Urinary bladder (tissue), 4 donors: ENCODE measurements around the gene MINDY2. TPM values are rescaled to one million over a fixed set of nuclear protein-coding genes. Genes with fewer than 3 reads are reported as not detected.

Experiments used
- DNase-seq: peaks from one replicate; pipeline ENCODE4 v3.0.0-alpha.2; 2015; ENCODE audit errors: extremely low spot score
- H3K27ac ChIP-seq: one replicate; pipeline ENCODE4 v1.5.1; 2013; ENCODE audit warnings: low read depth, mild to moderate bottlenecking, moderate library complexity
- H3K36me3 ChIP-seq: one replicate; pipeline ENCODE4 v1.6.1; 2013; ENCODE audit warnings: mild to moderate bottlenecking, moderate library complexity; ENCODE audit not compliant: insufficient read depth
- H3K4me1 ChIP-seq: one replicate; pipeline ENCODE4 v1.6.1; 2013; ENCODE audit warnings: mild to moderate bottlenecking, moderate library complexity; ENCODE audit not compliant: insufficient read depth
- H3K4me3 ChIP-seq: one replicate; pipeline ENCODE4 v1.5.1; 2013; ENCODE audit warnings: low read depth, low read length
- WGBS: extraction: QIAGEN DNeasy Blood & Tissue Kit; methylation state at CpG from one replicate; pipeline ENCODE4 v1.1.7; 2013; 5-methylcytosine and 5-hydroxymethylcytosine counted together
- polyA plus RNA-seq: library from polyadenylated mRNA; stranded (reverse); fragments of 200-250 nt; gene quantifications from one replicate; pipeline ENCODE4 v1.2.3, GENCODE V29; 2013
- total RNA-seq: library from RNA; depleted of rRNA; stranded (reverse); fragments of >200 nt; gene quantifications from one replicate; pipeline ENCODE4 v1.2.3, GENCODE V29; 2014
- donor health status: healthy with polysubstance abuse.
- donor health status: healthy.

The MINDY2 gene, protein sequence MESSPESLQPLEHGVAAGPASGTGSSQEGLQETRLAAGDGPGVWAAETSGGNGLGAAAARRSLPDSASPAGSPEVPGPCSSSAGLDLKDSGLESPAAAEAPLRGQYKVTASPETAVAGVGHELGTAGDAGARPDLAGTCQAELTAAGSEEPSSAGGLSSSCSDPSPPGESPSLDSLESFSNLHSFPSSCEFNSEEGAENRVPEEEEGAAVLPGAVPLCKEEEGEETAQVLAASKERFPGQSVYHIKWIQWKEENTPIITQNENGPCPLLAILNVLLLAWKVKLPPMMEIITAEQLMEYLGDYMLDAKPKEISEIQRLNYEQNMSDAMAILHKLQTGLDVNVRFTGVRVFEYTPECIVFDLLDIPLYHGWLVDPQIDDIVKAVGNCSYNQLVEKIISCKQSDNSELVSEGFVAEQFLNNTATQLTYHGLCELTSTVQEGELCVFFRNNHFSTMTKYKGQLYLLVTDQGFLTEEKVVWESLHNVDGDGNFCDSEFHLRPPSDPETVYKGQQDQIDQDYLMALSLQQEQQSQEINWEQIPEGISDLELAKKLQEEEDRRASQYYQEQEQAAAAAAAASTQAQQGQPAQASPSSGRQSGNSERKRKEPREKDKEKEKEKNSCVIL
- total RNA-seq (62.1 TPM), polyA plus RNA-seq (7.5 TPM)

DNA sequence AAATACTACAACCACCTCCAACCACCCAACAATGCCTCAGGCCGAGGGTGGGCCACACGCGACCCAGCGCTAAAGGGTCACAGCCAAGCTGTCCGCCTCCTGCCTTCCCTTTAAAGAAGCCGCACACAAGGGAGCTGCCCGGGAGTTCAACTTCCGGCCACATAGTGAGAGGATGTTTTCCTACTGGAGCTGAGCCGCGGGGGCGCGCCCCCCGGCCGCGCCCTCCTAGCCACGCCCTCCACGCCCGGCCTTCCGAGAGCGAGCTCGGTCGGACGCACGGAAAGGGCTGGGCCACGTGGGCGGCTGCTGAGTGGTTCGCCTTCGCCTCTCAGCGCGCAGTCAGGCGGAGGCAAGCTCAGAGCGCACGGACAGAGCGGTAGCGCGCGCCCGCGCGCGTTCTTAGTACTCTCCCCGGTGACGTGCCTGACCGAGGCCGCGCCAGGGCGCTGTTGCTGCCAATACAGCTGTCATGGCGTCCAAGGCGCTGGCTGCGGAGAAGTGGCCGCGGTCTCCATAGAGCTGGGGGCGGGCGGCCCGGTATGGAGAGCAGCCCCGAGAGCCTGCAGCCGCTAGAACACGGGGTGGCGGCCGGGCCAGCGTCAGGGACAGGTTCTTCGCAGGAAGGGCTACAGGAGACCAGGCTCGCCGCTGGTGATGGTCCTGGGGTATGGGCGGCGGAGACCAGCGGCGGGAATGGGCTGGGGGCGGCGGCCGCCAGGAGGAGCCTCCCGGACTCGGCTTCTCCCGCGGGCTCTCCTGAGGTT, at the start of gene MINDY2:
Gene MINDY2, plus strand, starts transcription at position 446 of the 764 bp plus-strand sequence. Its CDS starts 94 bp downstream, at position 540.
- Histone ChIP-seq H3K27ac (peak within 1 kb of the TSS; percentile 97), H3K4me3 (peak within 1 kb of the TSS; percentile 78), H3K4me1 (no peaks in the 10 kb centered on the region), H3K36me3 (no peaks in the 10 kb centered on the region)
- DNase-seq, result peak; percentile 95
- WGBS, result under 1% methylated on average over 75 of the region's 75 CpGs

- DNase-seq, result no peak
- WGBS, result 45% methylated on average over 1 of the region's 1 CpG
- Histone ChIP-seq H3K4me1 (peaks cover 1% of the 10 kb centered on the region), H3K36me3 (no peaks in the 10 kb centered on the region), H3K4me3 (no peak overlapping the region), H3K27ac (no peak overlapping the region)
Measured at GRCh38 chr15:58724466-58724865, 46.6 kb upstream of the MINDY2 start.

- no peaks in the 10 kb centered on the region for H3K36me3 ChIP-seq
- 96% methylated on average over 12 of the region's 12 CpGs for WGBS
- no peak for DNase-seq
- peaks cover 1% of the 10 kb centered on the region for H3K4me1 ChIP-seq
- no peak overlapping the region for H3K4me3 ChIP-seq
- H3K27ac ChIP-seq, result no peak overlapping the region
Measured at GRCh38 chr15:58726867-58727266, 44.2 kb upstream of the MINDY2 start.

GRCh38 chr15:58731756-58732535, 39.2 kb upstream of the MINDY2 start:
- no peak overlapping the region for H3K4me3 ChIP-seq
- peaks cover 1% of the 10 kb centered on the region for H3K4me1 ChIP-seq
- no peak overlapping the region for H3K27ac ChIP-seq
- no peaks in the 10 kb centered on the region for H3K36me3 ChIP-seq
- WGBS, result 82% methylated on average over 5 of the region's 5 CpGs
- no peak for DNase-seq

DNA sequence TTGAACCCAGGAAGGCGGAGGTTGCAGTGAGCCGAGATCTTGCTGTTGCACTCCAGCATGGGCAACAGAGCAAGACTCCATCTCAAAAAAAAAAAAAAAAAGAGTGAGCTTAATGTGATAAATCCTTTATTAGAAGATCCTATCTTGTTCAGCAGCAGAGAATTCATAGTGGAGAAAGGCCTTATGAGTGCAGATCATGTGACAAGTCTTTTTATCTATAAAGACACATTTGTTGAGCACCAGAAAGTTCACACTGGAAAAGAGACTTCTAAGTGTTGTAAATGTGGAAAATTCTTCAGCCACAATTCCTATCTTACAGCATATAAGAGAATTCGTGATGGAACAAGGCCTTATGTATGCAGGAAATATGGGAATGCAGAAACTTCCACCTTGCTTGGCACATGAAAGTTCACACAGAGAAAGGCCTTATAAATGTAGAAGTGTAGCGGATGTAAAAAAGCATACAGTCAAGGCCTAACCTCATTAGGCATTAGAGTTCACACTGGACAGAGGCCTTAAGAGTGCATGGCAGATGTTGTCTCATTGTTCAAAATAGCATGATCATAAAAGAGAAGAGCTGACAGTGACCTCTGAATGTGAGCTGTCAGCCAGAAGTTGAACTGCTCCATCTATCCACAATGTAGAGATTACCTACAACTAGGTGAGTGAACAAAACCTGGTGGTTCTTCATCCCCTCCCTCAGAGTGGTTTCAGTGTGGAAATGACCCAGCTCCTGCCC, 38.3 kb upstream of the MINDY2 start:
- WGBS, result 96% methylated on average over 4 of the region's 4 CpGs
- H3K4me3 ChIP-seq, result no peak overlapping the region
- no peaks in the 10 kb centered on the region for H3K36me3 ChIP-seq
- DNase-seq, result no peak
- peaks cover 1% of the 10 kb centered on the region for H3K4me1 ChIP-seq
- no peak overlapping the region for H3K27ac ChIP-seq

DNA sequence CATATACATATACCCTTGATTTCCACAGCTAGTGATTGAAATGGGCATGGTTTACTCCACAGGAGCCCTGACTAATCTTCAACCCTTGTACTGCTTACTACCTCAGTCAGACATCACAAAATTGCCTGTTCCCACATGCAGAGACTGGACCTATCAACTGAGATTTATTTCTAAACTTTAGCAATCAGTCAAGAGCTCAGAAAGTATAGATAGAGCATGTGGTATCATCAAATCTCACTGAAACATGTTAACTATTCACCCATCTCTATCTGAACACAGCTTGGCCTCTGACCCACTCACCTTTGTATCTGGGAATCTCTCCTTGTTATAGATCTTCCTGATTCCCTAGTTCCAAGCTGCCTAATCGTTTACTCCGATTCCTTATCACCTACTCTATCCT, 36.2 kb upstream of the MINDY2 start:
- peaks cover 1% of the 10 kb centered on the region for H3K4me1 ChIP-seq
- no peak overlapping the region for H3K27ac ChIP-seq
- DNase-seq, result no peak
- 55% methylated on average over 2 of the region's 2 CpGs for WGBS
- H3K36me3 ChIP-seq, result no peaks in the 10 kb centered on the region
- H3K4me3 ChIP-seq, result no peak overlapping the region

DNA sequence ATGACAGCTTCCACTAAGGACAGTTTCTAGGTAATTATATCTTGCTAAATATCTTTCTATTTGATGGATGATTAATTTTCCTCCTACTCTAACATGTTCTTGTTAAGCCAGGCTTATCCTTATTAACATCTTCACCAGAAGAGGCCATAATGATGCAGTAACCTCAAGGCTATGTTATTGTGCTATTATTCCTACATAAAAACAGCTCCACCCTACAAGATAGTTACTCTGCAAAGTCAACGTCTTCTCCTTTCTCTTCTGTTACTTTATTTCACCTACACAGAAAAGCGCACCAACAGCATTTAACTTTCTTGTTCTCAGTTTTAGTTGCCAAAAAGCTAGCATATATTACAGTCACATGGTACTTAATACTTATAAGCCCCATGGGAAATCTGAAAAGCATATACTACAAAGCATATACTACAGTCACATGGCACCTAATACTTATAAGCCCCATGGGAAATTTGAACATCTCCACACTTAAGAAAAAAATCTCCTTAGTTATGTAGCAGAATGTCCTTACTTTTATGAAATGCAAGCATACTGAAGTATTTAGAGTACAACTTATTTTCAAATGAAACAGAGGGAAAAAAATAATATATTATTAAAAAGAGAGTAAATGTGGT, 35.0 kb upstream of the MINDY2 start:
- peaks cover 1% of the 10 kb centered on the region for H3K4me1 ChIP-seq
- WGBS, result 76% methylated on average over 2 of the region's 2 CpGs
- H3K4me3 ChIP-seq, result no peak overlapping the region

GRCh38 chr15:58737298-58737697, 33.8 kb upstream of the MINDY2 start:
- H3K27ac ChIP-seq, result no peak overlapping the region
- whole genome bisulfite sequencing, result 86% methylated on average over 3 of the region's 3 CpGs
- DNase-seq, result no peak
- H3K4me3 ChIP-seq, result no peak overlapping the region
- H3K36me3 ChIP-seq, result no peaks in the 10 kb centered on the region
- H3K4me1 ChIP-seq, result peaks cover 1% of the 10 kb centered on the region

More for the DNA sequence above, 35.0 kb upstream of the MINDY2 start:
- no peak for DNase-seq
- Histone ChIP-seq H3K36me3 (no peaks in the 10 kb centered on the region), H3K27ac (no peak overlapping the region)

- Histone ChIP-seq H3K4me1 (peaks cover 1% of the 10 kb centered on the region), H3K27ac (no peak overlapping the region), H3K4me3 (no peak overlapping the region), H3K36me3 (no peaks in the 10 kb centered on the region)
- WGBS, result 73% methylated on average over 1 of the region's 1 CpG
- DNase-seq, result no peak
Measured at GRCh38 chr15:58738046-58738707, 32.9 kb upstream of the MINDY2 start.

GRCh38 chr15:58740436-58740835, 30.7 kb upstream of the MINDY2 start:
- Histone ChIP-seq H3K27ac (no peak overlapping the region), H3K36me3 (no peaks in the 10 kb centered on the region), H3K4me1 (no peaks in the 10 kb centered on the region), H3K4me3 (no peak overlapping the region)
- WGBS, result 79% methylated on average over 4 of the region's 4 CpGs
- no peak for DNase-seq

GRCh38 chr15:58741032-58741431, 30.1 kb upstream of the MINDY2 start:
- 87% methylated on average over 2 of the region's 2 CpGs for WGBS
- Histone ChIP-seq H3K4me1 (no peaks in the 10 kb centered on the region), H3K36me3 (no peaks in the 10 kb centered on the region), H3K27ac (no peak overlapping the region), H3K4me3 (no peak overlapping the region)
- DNase-seq, result no peak
